Urothelium cell line (cell line): Measurements from ENCODE around the gene ACSF2.

Source experiments
- DNase-seq: peaks from one replicate; pipeline ENCODE4 v3.0.0; 2011; ENCODE audit warnings: low spot score, mixed read lengths
- FAIRE-seq: peaks from 2 replicates; lab custom pipeline; 2011; peaks lifted over from hg19 to GRCh38; lab: Jason Lieb, UNC

The ACSF2 gene

GRCh38 chr17:50498021-50498874 lies 72.2 kb downstream of the ACSF2 start:
- FAIRE-seq (no peak), DNase-seq (no peak)

- DNase-seq (no peak), FAIRE-seq (no peak)
These were observed 73.3 kb downstream of the ACSF2 start for GRCh38 chr17:50499270-50499669.

- FAIRE-seq (no peak), DNase-seq (no peak)
These were observed 73.7 kb downstream of the ACSF2 start for GRCh38 chr17:50499721-50500120.

- FAIRE-seq (no peak), DNase-seq (no peak)
These were observed 75.0 kb downstream of the ACSF2 start for GRCh38 chr17:50501054-50501453.

GRCh38 chr17:50502301-50502990 lies 76.4 kb downstream of the ACSF2 start:
- no peak for DNase-seq
- FAIRE-seq = no peak

- DNase-seq = no peak
- FAIRE-seq = no peak
These were observed 79.6 kb downstream of the ACSF2 start for GRCh38 chr17:50505591-50506130.

- FAIRE-seq = no peak
- DNase-seq = no peak
These were observed 80.3 kb downstream of the ACSF2 start for GRCh38 chr17:50506298-50506697.

GRCh38 chr17:50507871-50508572 lies 82.0 kb downstream of the ACSF2 start, which contains the start of gene MYCBPAP:
Gene MYCBPAP (plus strand): TSS chr17:50508439. CDS start chr17:50508675, 236 bp downstream.
- DNase-seq (peak; percentile 88), FAIRE-seq (peak; percentile 27)

- peak; percentile 48 for FAIRE-seq
- no peak for DNase-seq
These were observed 82.8 kb downstream of the ACSF2 start for GRCh38 chr17:50508573-50509460.

GRCh38 chr17:50511058-50511457 lies 85.0 kb downstream of the ACSF2 start:
- DNase-seq = no peak
- FAIRE-seq = no peak

GRCh38 chr17:50513495-50513894 lies 87.5 kb downstream of the ACSF2 start:
- no peak for DNase-seq
- FAIRE-seq = no peak

GRCh38 chr17:50514388-50514787 lies 88.4 kb downstream of the ACSF2 start:
- DNase-seq (no peak), FAIRE-seq (no peak)

- DNase-seq (no peak), FAIRE-seq (no peak)
These were observed 89.1 kb downstream of the ACSF2 start for GRCh38 chr17:50514936-50515702.

- FAIRE-seq (no peak), DNase-seq (no peak)
These were observed 91.0 kb downstream of the ACSF2 start for GRCh38 chr17:50517011-50517410.

GRCh38 chr17:50517504-50518383 lies 91.7 kb downstream of the ACSF2 start:
- DNase-seq (no peak), FAIRE-seq (no peak)

- no peak for DNase-seq
- FAIRE-seq = no peak
These were observed 92.5 kb downstream of the ACSF2 start for GRCh38 chr17:50518384-50519023.

- no peak for FAIRE-seq
These were observed 93.3 kb downstream of the ACSF2 start for GRCh38 chr17:50519141-50519834.

More at GRCh38 chr17:50519141-50519834, 93.3 kb downstream of the ACSF2 start:
- DNase-seq = no peak
